ENCODE data around the gene NUCB2. TPM values are rescaled to one million over a fixed set of nuclear protein-coding genes. Genes with fewer than 3 reads are reported as not detected.
"Not testable (repeated sequence)": the region's sequence is repeated elsewhere in the genome, so short reads cannot be mapped to it uniquely, and the experiment has no call there.

Gene NUCB2
- total RNA-seq, 1 donor from 2014 or later, result 69.4 TPM

DNA sequence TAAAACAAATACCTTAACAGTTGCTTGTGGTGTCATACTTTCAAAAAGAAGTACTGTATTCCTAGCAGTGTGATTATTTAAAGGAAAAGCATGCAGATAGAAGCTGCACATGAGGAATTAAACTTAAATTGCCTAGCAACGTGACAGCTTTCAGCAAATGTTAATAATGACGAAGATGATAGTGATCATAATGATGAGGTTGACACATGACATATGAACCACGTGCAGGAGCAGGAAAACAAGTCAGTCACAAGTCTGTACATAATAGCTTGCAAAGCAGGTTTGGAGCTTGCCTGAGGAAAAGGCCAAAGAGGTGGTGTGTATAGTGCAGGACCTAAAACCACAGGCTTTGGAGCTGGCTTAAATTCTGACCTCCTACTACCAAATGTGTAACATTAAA is 38.2 kb upstream of the NUCB2 start:
- no peak for ATAC-seq
- Histone ChIP-seq H3K4me1 (no peaks in the 10 kb centered on the region), H3K27me3 (no peaks in the 10 kb centered on the region), H3K4me3 (no peak overlapping the region), H3K27ac (no peak overlapping the region), H3K36me3 (no peaks in the 10 kb centered on the region), H3K9me3 (no peaks in the 10 kb centered on the region)
- intact Hi-C loops (cut with DNase I), result no loop called here
- DNase-seq, result no peak
- TF ChIP-seq, protein P1, sequence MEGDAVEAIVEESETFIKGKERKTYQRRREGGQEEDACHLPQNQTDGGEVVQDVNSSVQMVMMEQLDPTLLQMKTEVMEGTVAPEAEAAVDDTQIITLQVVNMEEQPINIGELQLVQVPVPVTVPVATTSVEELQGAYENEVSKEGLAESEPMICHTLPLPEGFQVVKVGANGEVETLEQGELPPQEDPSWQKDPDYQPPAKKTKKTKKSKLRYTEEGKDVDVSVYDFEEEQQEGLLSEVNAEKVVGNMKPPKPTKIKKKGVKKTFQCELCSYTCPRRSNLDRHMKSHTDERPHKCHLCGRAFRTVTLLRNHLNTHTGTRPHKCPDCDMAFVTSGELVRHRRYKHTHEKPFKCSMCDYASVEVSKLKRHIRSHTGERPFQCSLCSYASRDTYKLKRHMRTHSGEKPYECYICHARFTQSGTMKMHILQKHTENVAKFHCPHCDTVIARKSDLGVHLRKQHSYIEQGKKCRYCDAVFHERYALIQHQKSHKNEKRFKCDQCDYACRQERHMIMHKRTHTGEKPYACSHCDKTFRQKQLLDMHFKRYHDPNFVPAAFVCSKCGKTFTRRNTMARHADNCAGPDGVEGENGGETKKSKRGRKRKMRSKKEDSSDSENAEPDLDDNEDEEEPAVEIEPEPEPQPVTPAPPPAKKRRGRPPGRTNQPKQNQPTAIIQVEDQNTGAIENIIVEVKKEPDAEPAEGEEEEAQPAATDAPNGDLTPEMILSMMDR (IDR thresholded peaks at IDR 0.05), result no peak

DNA sequence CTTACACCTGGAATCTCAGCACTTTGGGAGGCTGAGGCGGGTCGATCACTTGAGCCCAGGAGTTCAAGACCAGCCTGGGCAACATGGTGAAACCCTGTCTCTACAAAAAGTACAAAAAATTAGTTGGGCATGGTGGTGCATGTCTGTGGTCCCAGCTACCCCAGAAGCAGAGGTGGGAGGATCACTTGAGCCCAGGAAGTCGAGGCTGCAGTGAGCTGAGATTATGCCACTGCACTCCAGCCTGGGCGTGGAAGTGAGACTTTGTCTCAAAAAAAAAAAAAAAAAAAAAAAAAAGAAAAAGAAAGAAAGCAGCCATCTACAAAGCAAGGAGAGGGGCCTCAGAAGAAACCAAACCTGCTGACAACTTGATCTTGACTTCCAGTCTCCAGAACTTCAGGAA is 36.6 kb upstream of the NUCB2 start:
- H3K36me3 ChIP-seq; H3K27ac ChIP-seq; H3K4me3 ChIP-seq; H3K4me1 ChIP-seq; H3K27me3 ChIP-seq; intact Hi-C loops (cut with DNase I); ATAC-seq; H3K9me3 ChIP-seq; DNase-seq: not testable (repeated sequence)

DNA sequence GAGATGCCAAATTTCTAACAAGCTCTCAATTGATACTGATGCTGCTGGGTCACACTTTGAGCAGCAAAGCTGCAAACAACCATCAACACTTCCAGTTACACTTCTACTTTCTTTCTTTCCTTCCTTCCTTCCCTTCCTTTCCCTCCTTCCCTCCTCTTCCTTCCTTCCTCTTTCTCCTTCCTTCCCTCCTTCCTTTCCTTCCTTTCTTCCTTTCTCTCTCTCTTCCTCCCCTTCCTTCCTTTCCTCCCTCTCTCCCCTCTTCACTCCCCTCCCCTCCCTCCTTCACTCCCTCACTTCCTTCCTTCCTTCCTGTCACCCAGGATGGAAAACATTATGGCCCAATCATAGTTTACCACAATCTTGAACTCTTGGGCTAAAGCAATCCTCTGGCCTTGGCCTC is 35.8 kb upstream of the NUCB2 start:
- H3K4me1 ChIP-seq, result no peaks in the 10 kb centered on the region
- ATAC-seq (no peak), DNase-seq (no peak)
- H3K27me3 ChIP-seq, result no peaks in the 10 kb centered on the region
- no peaks in the 10 kb centered on the region for H3K9me3 ChIP-seq
- intact Hi-C loops (cut with DNase I), result no loop called here
- H3K36me3 ChIP-seq, result no peaks in the 10 kb centered on the region
- TF ChIP-seq, protein P1 (IDR thresholded peaks at IDR 0.05), result no peak
- H3K27ac ChIP-seq, result no peak overlapping the region
- no peak overlapping the region for H3K4me3 ChIP-seq

DNA sequence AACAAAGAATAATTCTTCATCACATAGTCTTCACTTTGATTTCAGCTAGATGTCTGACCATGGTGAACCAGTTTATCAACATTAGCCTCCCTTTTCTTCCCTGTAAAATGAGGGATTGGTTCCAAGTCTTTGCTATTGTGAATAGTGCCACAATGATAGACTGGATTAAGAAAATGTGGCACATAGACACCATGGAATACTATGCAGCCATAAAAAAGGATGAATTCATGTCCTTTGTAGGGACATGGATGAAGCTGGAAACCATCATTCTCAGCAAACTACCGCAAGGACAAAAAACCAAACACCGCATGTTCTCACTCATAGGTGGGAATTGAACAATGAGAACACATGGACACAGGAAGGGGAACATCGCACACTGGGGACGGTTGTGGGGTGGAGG is 33.6 kb upstream of the NUCB2 start:
- intact Hi-C loops (cut with DNase I); H3K27ac ChIP-seq; H3K4me3 ChIP-seq; H3K9me3 ChIP-seq; H3K36me3 ChIP-seq; DNase-seq; H3K27me3 ChIP-seq; ATAC-seq; H3K4me1 ChIP-seq: not testable (repeated sequence)

DNA sequence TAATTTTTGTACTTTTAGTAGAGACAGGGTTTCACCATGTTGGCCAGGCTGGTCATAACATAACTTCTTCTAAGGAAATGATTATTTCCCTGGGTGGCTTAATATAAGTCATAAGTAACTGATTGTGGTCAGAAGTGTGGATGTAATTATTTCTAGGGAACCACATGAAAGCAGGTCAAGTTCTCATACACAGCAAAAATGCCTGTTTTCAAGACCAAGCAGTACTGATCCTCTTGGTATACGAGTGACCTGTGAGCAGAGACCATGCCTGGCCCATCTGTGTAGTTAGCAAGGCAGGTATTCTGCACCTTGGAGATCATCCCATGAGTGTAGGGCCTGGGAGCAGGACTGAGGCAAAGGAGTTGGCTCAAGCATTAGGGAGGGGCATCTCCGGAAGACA is 32.5 kb upstream of the NUCB2 start:
- DNase-seq (no peak), ATAC-seq (no peak)
- intact Hi-C loops (cut with DNase I), result no loop called here
- Histone ChIP-seq H3K27me3 (no peaks in the 10 kb centered on the region), H3K4me3 (no peak overlapping the region), H3K9me3 (no peaks in the 10 kb centered on the region), H3K4me1 (no peaks in the 10 kb centered on the region), H3K27ac (no peak overlapping the region), H3K36me3 (no peaks in the 10 kb centered on the region)
- TF ChIP-seq, protein P1 (IDR thresholded peaks at IDR 0.05), result no peak

DNA sequence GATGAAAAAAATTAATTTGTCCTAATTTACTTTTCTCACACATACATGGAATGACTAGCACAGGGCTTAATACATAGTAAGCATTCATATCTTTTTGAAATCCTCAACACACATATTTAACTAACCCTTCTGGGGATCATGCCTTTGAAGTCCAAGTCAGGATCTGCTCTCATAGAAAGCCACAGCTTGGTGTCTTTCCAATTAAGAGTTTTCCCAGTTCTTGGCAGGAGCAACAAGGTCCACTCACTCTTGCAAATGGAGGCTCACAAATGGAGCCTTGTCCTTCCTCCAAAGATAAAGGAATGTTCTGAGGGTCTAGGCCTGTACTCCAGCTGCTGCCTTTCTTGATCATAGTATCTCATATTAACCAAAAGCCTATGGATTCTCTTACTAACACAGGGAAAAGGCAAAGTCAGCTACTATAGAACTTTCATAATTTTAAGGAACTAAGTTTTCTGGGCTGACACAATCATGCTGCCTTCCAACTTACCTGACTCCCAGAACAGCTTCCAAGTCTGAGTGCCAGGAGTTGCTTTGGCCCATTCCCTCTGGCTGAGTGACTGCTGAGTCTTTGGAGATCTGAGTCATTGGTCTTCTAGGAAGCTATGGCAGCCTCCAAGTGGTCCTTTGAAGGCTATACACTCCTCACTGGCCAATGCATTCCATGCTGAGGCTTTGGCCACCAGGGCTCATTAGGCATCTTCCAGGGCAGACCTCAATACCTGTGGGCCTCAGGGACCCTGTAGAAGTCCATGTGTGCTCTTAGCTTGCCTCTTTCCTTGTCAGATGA is 25.8 kb upstream of the NUCB2 start:
- intact Hi-C loops (cut with DNase I), result no loop called here

More for the DNA sequence above, 25.8 kb upstream of the NUCB2 start:
- H3K4me1 ChIP-seq, result no peaks in the 10 kb centered on the region
- DNase-seq (no peak), ATAC-seq (no peak)
- H3K4me3 ChIP-seq, result no peak overlapping the region
- no peak overlapping the region for H3K27ac ChIP-seq
- no peaks in the 10 kb centered on the region for H3K27me3 ChIP-seq
- no peaks in the 10 kb centered on the region for H3K36me3 ChIP-seq
- H3K9me3 ChIP-seq, result no peaks in the 10 kb centered on the region
- TF ChIP-seq, protein P1 (IDR thresholded peaks at IDR 0.05), result no peak
